GM23248 (cell line): ENCODE measurements around the gene CTNNA2. TPM values are rescaled to one million over a fixed set of nuclear protein-coding genes. Genes with fewer than 3 reads are reported as not detected.

Experiments used
- DNase-seq: peaks from one replicate; pipeline ENCODE4 v3.0.0-alpha.2; 2015
- H2AFZ ChIP-seq: fragments of 200-600 bp; sonication (generic); 2 replicates; pipeline ENCODE4 v1.6.1; 2016; ENCODE audit warnings: antibody characterized with exemption
- H3F3A ChIP-seq: fragments of 200-600 bp; sonication (generic); 2 replicates; pipeline ENCODE4 v1.6.1; 2016; ENCODE audit warnings: mild to moderate bottlenecking, antibody characterized with exemption, mixed run types; ENCODE audit not compliant: insufficient read depth
- H3K27ac ChIP-seq: fragments of 200-600 bp; sonication (generic); 2 replicates; pipeline ENCODE4 v1.5.1; 2016; ENCODE audit warnings: mild to moderate bottlenecking
- H3K27me3 ChIP-seq: fragments of 200-600 bp; sonication (generic); replicated peaks from 2 replicates; pipeline ENCODE4 v1.6.1; 2016; ENCODE audit warnings: mild to moderate bottlenecking; ENCODE audit not compliant: insufficient read depth
- H3K36me3 ChIP-seq: fragments of 200-600 bp; sonication (generic); 2 replicates; pipeline ENCODE4 v1.6.1; 2016; ENCODE audit warnings: low read depth, mild to moderate bottlenecking
- H3K4me1 ChIP-seq: fragments of 200-600 bp; sonication (generic); 2 replicates; pipeline ENCODE4 v1.6.1; 2016; ENCODE audit warnings: mild to moderate bottlenecking; ENCODE audit not compliant: insufficient read depth
- H3K4me2 ChIP-seq: fragments of 200-600 bp; sonication (generic); one replicate; pipeline ENCODE4 v1.6.1; 2016; ENCODE audit warnings: mild to moderate bottlenecking; ENCODE audit not compliant: unreplicated experiment
- H3K4me3 ChIP-seq: fragments of 200-600 bp; sonication (generic); 2 replicates; pipeline ENCODE4 v1.5.1; 2016; ENCODE audit warnings: mild to moderate bottlenecking
- H3K79me2 ChIP-seq: fragments of 200-600 bp; sonication (generic); 2 replicates; pipeline ENCODE4 v1.6.1; 2016; ENCODE audit warnings: mild to moderate bottlenecking; ENCODE audit not compliant: insufficient read depth
- H3K9ac ChIP-seq: fragments of 200-600 bp; sonication (generic); 2 replicates; pipeline ENCODE4 v1.6.1; 2016; ENCODE audit warnings: mild to moderate bottlenecking
- H3K9me2 ChIP-seq: fragments of 200-600 bp; sonication (generic); 2 replicates; pipeline ENCODE4 v1.6.1; 2016; ENCODE audit warnings: mixed run types, mild to moderate bottlenecking, moderate library complexity; ENCODE audit not compliant: insufficient read depth
- H3K9me3 ChIP-seq: fragments of 200-600 bp; sonication (generic); one replicate; pipeline ENCODE4 v1.6.1; 2017; ENCODE audit warnings: low read depth
- H4K20me1 ChIP-seq: fragments of 200-600 bp; sonication (generic); 2 replicates; pipeline ENCODE4 v1.6.0; 2016; ENCODE audit not compliant: insufficient read depth
- EZH2 ChIP-seq: fragments of 200-600 bp; sonication (generic); IDR thresholded peaks from 2 replicates; pipeline ENCODE4 v1.6.1; 2018; ENCODE audit warnings: antibody characterized with exemption, mild to moderate bottlenecking; ENCODE audit not compliant: insufficient read depth, poor library complexity, severe bottlenecking
- EZH2phosphoT487 ChIP-seq: fragments of 200-600 bp; sonication (generic); IDR thresholded peaks from 2 replicates; pipeline ENCODE4 v1.6.1; 2018; ENCODE audit warnings: antibody characterized with exemption, moderate library complexity, mild to moderate bottlenecking, low read depth; ENCODE audit not compliant: insufficient read depth
- WGBS, 2 experiments: methylation state at CpG; one replicate each; pipeline ENCODE4 v1.1.6; 2015 to 2017; ENCODE audit warnings: low lambda C conversion rate in 2 of 2, low coverage in 1 of 2; ENCODE audit errors: missing lambda C conversion rate in 2 of 2; 5-methylcytosine and 5-hydroxymethylcytosine counted together
- in situ Hi-C: fragments of 300-500 bp; cut with MboI; formaldehyde crosslinking; loops from 2 replicates; pipeline ENCODE4 v1.15.0; 2020
- polyA plus RNA-seq: library from polyadenylated mRNA; unstranded; fragments of >200 nt; fragmentation: Nextera tagmentation; extraction: Ambion mirVana; gene quantifications from 2 replicates; pipeline ENCODE4 v1.2.1, GENCODE V29; 2016
- total RNA-seq: library from RNA; depleted of rRNA; stranded (reverse); fragments of >200 nt; shearing (Covaris generic); gene quantifications from 2 replicates; pipeline ENCODE4 v1.2.3, GENCODE V29; 2014

CTNNA2 gene
- total and polyA plus RNA-seq, 2 experiments from 2014 or later: not detected

GRCh38 chr2:79740879-79741443 lies 228.1 kb downstream of the CTNNA2 start:
- Histone ChIP-seq H4K20me1 (no peaks in the 10 kb centered on the region), H3K4me3 (no peak overlapping the region), H2AFZ (no peak overlapping the region), H3K27ac (no peak overlapping the region), H3K4me2 (no peak overlapping the region), H3K9ac (no peak overlapping the region), H3K4me1 (no peaks in the 10 kb centered on the region), H3F3A (no peaks in the 10 kb centered on the region), H3K9me2 (no peaks in the 10 kb centered on the region), H3K36me3 (no peaks in the 10 kb centered on the region), H3K79me2 (no peaks in the 10 kb centered on the region), H3K9me3 (no peaks in the 10 kb centered on the region), H3K27me3 (no peaks in the 10 kb centered on the region)
- no peak for TF ChIP-seq EZH2phosphoT487
- WGBS, 2 experiments: 18 to 26% methylated on average over 6 of the region's 6 CpGs
- in situ Hi-C loops: no loop called here
- DNase-seq: no peak

- Histone ChIP-seq H3K9me2 (no peaks in the 10 kb centered on the region), H3K27ac (no peak overlapping the region), H3K36me3 (no peaks in the 10 kb centered on the region), H3K4me3 (no peak overlapping the region), H3K4me2 (no peak overlapping the region), H3K9me3 (no peaks in the 10 kb centered on the region), H3K4me1 (no peaks in the 10 kb centered on the region), H3F3A (no peaks in the 10 kb centered on the region), H3K79me2 (no peaks in the 10 kb centered on the region), H2AFZ (no peak overlapping the region), H3K9ac (no peak overlapping the region), H3K27me3 (no peaks in the 10 kb centered on the region), H4K20me1 (no peaks in the 10 kb centered on the region)
- 56 to 63% methylated on average over 6 of the region's 6 CpGs for WGBS, 2 experiments
- TF ChIP-seq EZH2 (no peak), EZH2phosphoT487 (no peak)
- DNase-seq: no peak
- in situ Hi-C loops: no loop called here
These were observed 237.5 kb downstream of the CTNNA2 start for GRCh38 chr2:79750321-79750720.

GRCh38 chr2:79757526-79757925 lies 244.7 kb downstream of the CTNNA2 start:
- Histone ChIP-seq H3K9me3 (no peaks in the 10 kb centered on the region), H3K27ac (no peak overlapping the region), H3K4me2 (no peak overlapping the region), H2AFZ (no peak overlapping the region), H4K20me1 (no peaks in the 10 kb centered on the region), H3K9me2 (no peaks in the 10 kb centered on the region), H3K9ac (no peak overlapping the region), H3K4me3 (no peak overlapping the region), H3K4me1 (no peaks in the 10 kb centered on the region), H3K36me3 (no peaks in the 10 kb centered on the region), H3K27me3 (no peaks in the 10 kb centered on the region), H3K79me2 (no peaks in the 10 kb centered on the region), H3F3A (no peaks in the 10 kb centered on the region)
- WGBS, 2 experiments: 8 to 21% methylated on average over 4 of the region's 4 CpGs
- no peak for TF ChIP-seq EZH2phosphoT487
- no peak for TF ChIP-seq EZH2
- in situ Hi-C loops: no loop called here
- DNase-seq: no peak

- Histone ChIP-seq H3K4me3 (no peak overlapping the region), H3K27ac (no peak overlapping the region), H3K9me2 (no peaks in the 10 kb centered on the region), H3K27me3 (no peaks in the 10 kb centered on the region), H3K9me3 (no peaks in the 10 kb centered on the region), H2AFZ (no peak overlapping the region), H3K4me2 (no peak overlapping the region), H3F3A (no peaks in the 10 kb centered on the region), H3K4me1 (no peaks in the 10 kb centered on the region), H3K36me3 (no peaks in the 10 kb centered on the region), H3K9ac (no peak overlapping the region), H4K20me1 (no peaks in the 10 kb centered on the region), H3K79me2 (no peaks in the 10 kb centered on the region)
- TF ChIP-seq EZH2phosphoT487 (no peak), EZH2 (no peak)
- in situ Hi-C loops: no loop called here
- no peak for DNase-seq
- WGBS, 2 experiments: 30 to 36% methylated on average over 5 of the region's 5 CpGs
These were observed 245.2 kb downstream of the CTNNA2 start for GRCh38 chr2:79758042-79758441.
